ENCODE measurements around the gene ACOT11. TPM values are rescaled to one million over a fixed set of nuclear protein-coding genes. Genes with fewer than 3 reads are reported as not detected.

ACOT11 gene
- total and polyA plus RNA-seq, 2 of the 13 experiments (the other 11 are each of a cell fraction or from before 2014, with no cell fraction given) = 2.6 to 3.3 TPM

- DNase-seq (ENCODE audit: low spot score) = no peak
- ChIA-PET POLR2A (no interaction called here), CTCF (ENCODE audit: low intra/inter-chr PET ratio, low total read pairs) (no interaction called here)
- Histone ChIP-seq H3K27me3 (ENCODE audit: control insufficient read depth in 1 of 2, insufficient read depth in 2 of 2, low read length in 2 of 2) (no peaks in the 10 kb centered on the region), H4K20me1 (ENCODE audit: insufficient read depth, low read length) (no peaks in the 10 kb centered on the region), H3K9me3 (ENCODE audit: low read length) (no peaks in the 10 kb centered on the region), H3K4me2 (ENCODE audit: low read depth, low read length) (no peak overlapping the region), H3K4me1 (ENCODE audit: insufficient read depth, low read length) (0 out of 2 replicates have a peak, but pooled peaks cover 7% of the 10 kb centered on the region), H2AFZ (ENCODE audit: low read length) (no peak overlapping the region), H3K9ac (ENCODE audit: insufficient read depth, low read depth, low read length) (no peak overlapping the region), H3K27ac (ENCODE audit: extremely low read length, insufficient read depth, low read length) (no peak overlapping the region), H3K4me3 (replicated peaks in 1 of 3; ENCODE audit: insufficient read depth in 1 of 3, low read depth in 2 of 3, low read length in 3 of 3) (no peak overlapping the region), H3K79me2 (ENCODE audit: insufficient read depth, low read length) (no peaks in the 10 kb centered on the region), H3K36me3 (replicated peaks in 1 of 2; ENCODE audit: control insufficient read depth in 1 of 2, insufficient read depth in 2 of 2, low read length in 2 of 2) (no peaks in the 10 kb centered on the region)
- no TSS peak for BruUV-seq (replicated peaks)
- in situ Hi-C loops (cut with HindIII; ENCODE audit: extremely low pct_ligation_motif_present, low pct_unique_long_range_greater_than_20kb) (no loop called here), intact Hi-C loops (cut with micrococcal nuclease; ENCODE audit: unreplicated experiment) (no loop called here)
- no peak for FAIRE-seq
- WGBS (ENCODE audit: low lambda C conversion rate) = 88% methylated on average over 2 of the region's 2 CpGs
- no peak for ATAC-seq
- TF ChIP-seq TRIM24 (CRISPR knock-in tag; IDR thresholded peaks at IDR 0.05) (no peak), PLSCR1 (CRISPR knock-in tag; IDR thresholded peaks at IDR 0.05; ENCODE audit: borderline replicate concordance) (no peak), DDIT3 (CRISPR knock-in tag; IDR thresholded peaks at IDR 0.05) (no peak), ZNF124 (CRISPR knock-in tag; IDR thresholded peaks at IDR 0.05) (no peak), POGK (CRISPR knock-in tag; conservative IDR thresholded peaks at IDR 0.05) (no peak), UBTF (CRISPR knock-in tag; IDR thresholded peaks at IDR 0.05) (no peak), IRX3 (CRISPR knock-in tag; IDR thresholded peaks at IDR 0.05; ENCODE audit: borderline replicate concordance, low read depth) (no peak), SOX13 (IDR thresholded peaks at IDR 0.05) (no peak), SOX13 (CRISPR knock-in tag; conservative IDR thresholded peaks at IDR 0.05 in 1 of 2, IDR thresholded peaks at IDR 0.05 in 1 of 2) (no peak), MEIS2 (CRISPR knock-in tag; IDR thresholded peaks at IDR 0.05) (no peak), ZNF747 (CRISPR knock-in tag; IDR thresholded peaks at IDR 0.05; ENCODE audit: borderline replicate concordance) (no peak), ZNF557 (CRISPR knock-in tag; IDR thresholded peaks at IDR 0.05) (no peak), ZNF446 (CRISPR knock-in tag; IDR thresholded peaks at IDR 0.05) (no peak), IKZF1 (IDR thresholded peaks at IDR 0.05) (no peak), ELF3 (CRISPR knock-in tag; IDR thresholded peaks at IDR 0.05) (no peak), ELK4 (CRISPR knock-in tag; IDR thresholded peaks at IDR 0.05; ENCODE audit: borderline replicate concordance) (no peak), ZNF431 (CRISPR knock-in tag; IDR thresholded peaks at IDR 0.05; ENCODE audit: borderline replicate concordance, low read depth) (no peak)
These were observed 40.3 kb downstream of the ACOT11 start for GRCh38 chr1:54588377-54588776.

Measured in HepG2 (cell line).